ENCODE measurements around the gene KIF12.
"Not testable (repeated sequence)": the region's sequence is repeated elsewhere in the genome, so short reads cannot be mapped to it uniquely, and the experiment has no call there.

The KIF12 gene

GRCh38 chr9:114131808-114132549 lies 32.9 kb upstream of the KIF12 start:
- Histone ChIP-seq H3K4me3 (ENCODE audit: low read depth, low read length) (no peak overlapping the region), H3K36me3 (replicated peaks) (no peaks in the 10 kb centered on the region), H3K27ac (no peak overlapping the region), H3K27me3 (replicated peaks) (peaks cover 15% of the 10 kb centered on the region)
- in situ Hi-C loops (cut with HindIII; ENCODE audit: low pct_ligation_motif_present, low sequenced_read_pairs): no loop called here
- no peak for TF ChIP-seq CTCF (IDR thresholded peaks at IDR 0.05; ENCODE audit: low read depth, low read length, missing control alignments)
- no peak for DNase-seq

GRCh38 chr9:114130624-114131277 lies 31.7 kb upstream of the KIF12 start:
- in situ Hi-C loops (cut with HindIII; ENCODE audit: low pct_ligation_motif_present, low sequenced_read_pairs): no loop called here
- H3K4me3 ChIP-seq (ENCODE audit: low read depth, low read length): no peak overlapping the region
- no peak overlapping the region for H3K27ac ChIP-seq
- no peak for DNase-seq
- peaks cover 12% of the 10 kb centered on the region for H3K27me3 ChIP-seq (replicated peaks)
- no peaks in the 10 kb centered on the region for H3K36me3 ChIP-seq (replicated peaks)
- TF ChIP-seq CTCF (IDR thresholded peaks at IDR 0.05; ENCODE audit: low read depth, low read length, missing control alignments): no peak

GRCh38 chr9:114130141-114130540 lies 31.0 kb upstream of the KIF12 start:
- Histone ChIP-seq H3K4me3 (ENCODE audit: low read depth, low read length) (no peak overlapping the region), H3K27ac (no peak overlapping the region), H3K27me3 (replicated peaks) (peaks cover 10% of the 10 kb centered on the region), H3K36me3 (replicated peaks) (no peaks in the 10 kb centered on the region)
- no peak for TF ChIP-seq CTCF (IDR thresholded peaks at IDR 0.05; ENCODE audit: low read depth, low read length, missing control alignments)
- in situ Hi-C loops (cut with HindIII; ENCODE audit: low pct_ligation_motif_present, low sequenced_read_pairs): no loop called here
- no peak for DNase-seq

GRCh38 chr9:114128759-114129158 lies 29.7 kb upstream of the KIF12 start:
- H3K27ac ChIP-seq; H3K36me3 ChIP-seq (replicated peaks); H3K4me3 ChIP-seq (ENCODE audit: low read depth, low read length); in situ Hi-C loops (cut with HindIII; ENCODE audit: low pct_ligation_motif_present, low sequenced_read_pairs); DNase-seq; H3K27me3 ChIP-seq (replicated peaks): not testable (repeated sequence)

GRCh38 chr9:114126247-114127060 lies 27.4 kb upstream of the KIF12 start:
- Histone ChIP-seq H3K36me3 (replicated peaks) (no peaks in the 10 kb centered on the region), H3K27ac (no peak overlapping the region), H3K4me3 (ENCODE audit: low read depth, low read length) (no peak overlapping the region), H3K27me3 (replicated peaks) (peaks cover 9% of the 10 kb centered on the region)
- DNase-seq: no peak
- in situ Hi-C loops (cut with HindIII; ENCODE audit: low pct_ligation_motif_present, low sequenced_read_pairs): no loop called here
- no peak for TF ChIP-seq CTCF (IDR thresholded peaks at IDR 0.05; ENCODE audit: low read depth, low read length, missing control alignments)

- Histone ChIP-seq H3K4me3 (ENCODE audit: low read depth, low read length) (no peak overlapping the region), H3K36me3 (replicated peaks) (no peaks in the 10 kb centered on the region), H3K27me3 (replicated peaks) (peaks cover 13% of the 10 kb centered on the region), H3K27ac (no peak overlapping the region)
- no peak for DNase-seq
- in situ Hi-C loops (cut with HindIII; ENCODE audit: low pct_ligation_motif_present, low sequenced_read_pairs): no loop called here
- no peak for TF ChIP-seq CTCF (IDR thresholded peaks at IDR 0.05; ENCODE audit: low read depth, low read length, missing control alignments)
Observed at GRCh38 chr9:114125476-114126013, 26.5 kb upstream of the KIF12 start.

Data from brain microvascular endothelial cell (primary cell).